ENCODE results near the gene LIME1.

LIME1 gene

GRCh38 chr20:63733579-63734081 lies 2.8 kb upstream of the LIME1 start:
- no peak for TF ChIP-seq ZFX (IDR thresholded peaks at IDR 0.05; ENCODE audit: borderline replicate concordance)
- no peak for TF ChIP-seq CTCF (IDR thresholded peaks at IDR 0.05)
- H3K27ac ChIP-seq, result no peak overlapping the region

GRCh38 chr20:63734111-63734945 lies 2.1 kb upstream of the LIME1 start:
- TF ChIP-seq ZFX (IDR thresholded peaks at IDR 0.05; ENCODE audit: borderline replicate concordance) (no peak), CTCF (IDR thresholded peaks at IDR 0.05) (no peak)
- no peak overlapping the region for H3K27ac ChIP-seq

GRCh38 chr20:63734946-63735858 lies 1.3 kb upstream of the LIME1 start:
- TF ChIP-seq CTCF (IDR thresholded peaks at IDR 0.05) (no peak), ZFX (IDR thresholded peaks at IDR 0.05; ENCODE audit: borderline replicate concordance) (no peak)

GRCh38 chr20:63736893-63737694 lies 630 bp downstream of the LIME1 start:
- no peak overlapping the region for H3K27ac ChIP-seq

More at GRCh38 chr20:63734946-63735858, 1.3 kb upstream of the LIME1 start:
- no peak overlapping the region for H3K27ac ChIP-seq

GRCh38 chr20:63737695-63737944 lies 1.2 kb downstream of the LIME1 start:
- no peak for TF ChIP-seq ZFX (IDR thresholded peaks at IDR 0.05; ENCODE audit: borderline replicate concordance)
- no peak for TF ChIP-seq CTCF (IDR thresholded peaks at IDR 0.05)
- no peak overlapping the region for H3K27ac ChIP-seq

More at GRCh38 chr20:63736893-63737694, 630 bp downstream of the LIME1 start:
- TF ChIP-seq ZFX (IDR thresholded peaks at IDR 0.05; ENCODE audit: borderline replicate concordance) (no peak), CTCF (IDR thresholded peaks at IDR 0.05) (no peak)

DNA sequence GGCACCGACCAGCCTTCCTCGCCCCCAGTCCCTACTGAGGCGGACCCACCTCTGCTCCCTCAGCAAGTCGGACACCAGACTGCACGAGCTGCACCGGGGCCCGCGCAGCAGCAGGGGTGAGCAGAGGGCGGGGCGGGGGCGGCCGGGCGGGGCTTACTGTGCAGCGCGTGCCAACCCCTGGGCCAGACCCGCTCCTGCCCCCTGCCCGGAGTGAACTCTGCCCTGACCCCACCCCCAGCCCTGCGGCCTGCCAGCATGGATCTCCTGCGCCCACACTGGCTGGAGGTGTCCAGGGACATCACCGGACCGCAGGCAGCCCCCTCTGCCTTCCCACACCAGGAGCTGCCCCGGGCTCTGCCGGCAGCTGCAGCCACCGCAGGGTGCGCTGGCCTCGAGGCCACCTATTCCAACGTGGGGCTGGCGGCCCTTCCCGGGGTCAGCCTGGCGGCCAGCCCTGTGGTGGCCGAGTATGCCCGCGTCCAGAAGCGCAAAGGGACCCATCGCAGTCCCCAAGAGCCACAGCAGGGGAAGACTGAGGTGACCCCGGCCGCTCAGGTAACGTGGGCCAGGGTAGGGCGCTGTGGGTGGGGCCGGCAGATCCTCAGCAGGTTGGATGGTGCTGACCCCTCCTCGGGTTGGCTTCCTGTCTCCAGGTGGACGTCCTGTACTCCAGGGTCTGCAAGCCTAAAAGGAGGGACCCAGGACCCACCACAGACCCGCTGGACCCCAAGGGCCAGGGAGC lies 1.7 kb downstream of the LIME1 start:
- TF ChIP-seq ZFX (IDR thresholded peaks at IDR 0.05; ENCODE audit: borderline replicate concordance) (no peak), CTCF (IDR thresholded peaks at IDR 0.05) (no peak)

More for the DNA sequence above, 1.7 kb downstream of the LIME1 start:
- peak overlapping the region; percentile 98; the same call in 1 of the 2 replicates for H3K27ac ChIP-seq
